ENCODE data around the gene NDST1. TPM values are rescaled to one million over a fixed set of nuclear protein-coding genes. Genes with fewer than 3 reads are reported as not detected.
A peak's percentile ranks its signal among the peaks of the same experiment; 100 is the strongest.

NDST1 gene
- total RNA-seq, 2 experiments from 2014 or later: 7.1 to 7.3 TPM

- no peaks in the 10 kb centered on the region for H3K4me1 Mint-ChIP-seq
- no peak overlapping the region for H3K4me3 Mint-ChIP-seq
- no peak overlapping the region for H3K27ac Mint-ChIP-seq
- no peaks in the 10 kb centered on the region for H3K36me3 Mint-ChIP-seq
- H3K9me3 Mint-ChIP-seq: no peaks in the 10 kb centered on the region
- H3K27me3 Mint-ChIP-seq: no peaks in the 10 kb centered on the region
- DNase-seq: no peak
Observed at GRCh38 chr5:150553911-150554310, 46.0 kb downstream of the NDST1 start.

- DNase-seq: no peak
- no peaks in the 10 kb centered on the region for H3K36me3 Mint-ChIP-seq
- no peak overlapping the region for H3K4me3 Mint-ChIP-seq
- no peaks in the 10 kb centered on the region for H3K27me3 Mint-ChIP-seq
- H3K27ac Mint-ChIP-seq: no peak overlapping the region
- H3K4me1 Mint-ChIP-seq: no peaks in the 10 kb centered on the region
- H3K9me3 Mint-ChIP-seq: no peaks in the 10 kb centered on the region
Observed at GRCh38 chr5:150554857-150555256, 46.9 kb downstream of the NDST1 start.

GRCh38 chr5:150556106-150556505 lies 48.2 kb downstream of the NDST1 start:
- no peaks in the 10 kb centered on the region for H3K4me1 Mint-ChIP-seq
- H3K36me3 Mint-ChIP-seq: no peaks in the 10 kb centered on the region
- H3K27ac Mint-ChIP-seq: no peak overlapping the region
- no peak overlapping the region for H3K4me3 Mint-ChIP-seq
- H3K27me3 Mint-ChIP-seq: no peaks in the 10 kb centered on the region
- no peak for DNase-seq
- no peaks in the 10 kb centered on the region for H3K9me3 Mint-ChIP-seq

GRCh38 chr5:150556859-150557508 lies 49.1 kb downstream of the NDST1 start:
- no peaks in the 10 kb centered on the region for H3K36me3 Mint-ChIP-seq

GRCh38 chr5:150557509-150557872 lies 49.6 kb downstream of the NDST1 start:
- H3K9me3 Mint-ChIP-seq: no peaks in the 10 kb centered on the region
- no peak for DNase-seq
- H3K36me3 Mint-ChIP-seq: no peaks in the 10 kb centered on the region
- H3K4me3 Mint-ChIP-seq: no peak overlapping the region
- no peaks in the 10 kb centered on the region for H3K4me1 Mint-ChIP-seq
- H3K27me3 Mint-ChIP-seq: peaks cover 4% of the 10 kb centered on the region
- H3K27ac Mint-ChIP-seq: no peak overlapping the region

More at GRCh38 chr5:150556859-150557508, 49.1 kb downstream of the NDST1 start:
- Mint-ChIP-seq H3K27me3 (peaks cover under 1% of the 10 kb centered on the region), H3K27ac (no peak overlapping the region), H3K4me1 (no peaks in the 10 kb centered on the region), H3K9me3 (no peaks in the 10 kb centered on the region), H3K4me3 (no peak overlapping the region)
- DNase-seq: no peak

- Mint-ChIP-seq H3K4me3 (no peak overlapping the region), H3K4me1 (peaks cover 2% of the 10 kb centered on the region), H3K9me3 (no peaks in the 10 kb centered on the region), H3K27me3 (peaks cover 4% of the 10 kb centered on the region), H3K36me3 (no peaks in the 10 kb centered on the region), H3K27ac (no peak overlapping the region)
- DNase-seq: no peak
Observed at GRCh38 chr5:150558088-150558621, 50.2 kb downstream of the NDST1 start.

GRCh38 chr5:150559088-150559487 lies 51.2 kb downstream of the NDST1 start:
- Mint-ChIP-seq H3K4me3 (no peak overlapping the region), H3K27ac (no peak overlapping the region)
- no peak for DNase-seq

GRCh38 chr5:150559701-150560100 lies 51.8 kb downstream of the NDST1 start:
- Mint-ChIP-seq H3K9me3 (no peaks in the 10 kb centered on the region), H3K4me1 (peaks cover 2% of the 10 kb centered on the region), H3K4me3 (no peak overlapping the region), H3K36me3 (no peaks in the 10 kb centered on the region), H3K27ac (no peak overlapping the region), H3K27me3 (peaks cover 4% of the 10 kb centered on the region)
- no peak for DNase-seq

More at GRCh38 chr5:150559088-150559487, 51.2 kb downstream of the NDST1 start:
- peaks cover 2% of the 10 kb centered on the region for H3K4me1 Mint-ChIP-seq
- no peaks in the 10 kb centered on the region for H3K36me3 Mint-ChIP-seq
- H3K27me3 Mint-ChIP-seq: peaks cover 4% of the 10 kb centered on the region
- H3K9me3 Mint-ChIP-seq: no peaks in the 10 kb centered on the region

GRCh38 chr5:150560401-150561191 lies 52.7 kb downstream of the NDST1 start:
- Mint-ChIP-seq H3K4me3 (no peak overlapping the region), H3K27me3 (peaks cover 4% of the 10 kb centered on the region), H3K4me1 (peaks cover 2% of the 10 kb centered on the region), H3K9me3 (no peaks in the 10 kb centered on the region), H3K36me3 (no peaks in the 10 kb centered on the region), H3K27ac (no peak overlapping the region)
- peak; percentile 73 for DNase-seq

GRCh38 chr5:150561192-150561512 lies 53.2 kb downstream of the NDST1 start:
- DNase-seq: no peak
- H3K4me3 Mint-ChIP-seq: no peak overlapping the region
- no peaks in the 10 kb centered on the region for H3K9me3 Mint-ChIP-seq
- H3K36me3 Mint-ChIP-seq: no peaks in the 10 kb centered on the region
- H3K27ac Mint-ChIP-seq: no peak overlapping the region
- H3K4me1 Mint-ChIP-seq: peaks cover 2% of the 10 kb centered on the region
- peaks cover 4% of the 10 kb centered on the region for H3K27me3 Mint-ChIP-seq

- no peak for DNase-seq
- Mint-ChIP-seq H3K36me3 (no peaks in the 10 kb centered on the region), H3K4me1 (peaks cover 2% of the 10 kb centered on the region), H3K27ac (no peak overlapping the region), H3K27me3 (peaks cover 4% of the 10 kb centered on the region), H3K4me3 (no peak overlapping the region), H3K9me3 (no peaks in the 10 kb centered on the region)
Observed at GRCh38 chr5:150561571-150562275, 53.8 kb downstream of the NDST1 start.

GRCh38 chr5:150562832-150563231 lies 54.9 kb downstream of the NDST1 start:
- H3K4me3 Mint-ChIP-seq: no peak overlapping the region
- H3K27ac Mint-ChIP-seq: no peak overlapping the region
- peaks cover 4% of the 10 kb centered on the region for H3K27me3 Mint-ChIP-seq
- DNase-seq: no peak
- peaks cover 2% of the 10 kb centered on the region for H3K4me1 Mint-ChIP-seq
- no peaks in the 10 kb centered on the region for H3K9me3 Mint-ChIP-seq
- H3K36me3 Mint-ChIP-seq: no peaks in the 10 kb centered on the region

GRCh38 chr5:150565868-150566267 lies 57.9 kb downstream of the NDST1 start:
- H3K4me1 Mint-ChIP-seq: peaks cover 2% of the 10 kb centered on the region
- H3K27ac Mint-ChIP-seq: no peak overlapping the region
- peaks cover 4% of the 10 kb centered on the region for H3K27me3 Mint-ChIP-seq
- no peak for DNase-seq
- H3K4me3 Mint-ChIP-seq: no peak overlapping the region
- H3K36me3 Mint-ChIP-seq: no peaks in the 10 kb centered on the region
- no peaks in the 10 kb centered on the region for H3K9me3 Mint-ChIP-seq

- DNase-seq: no peak
- H3K4me1 Mint-ChIP-seq: peaks cover 2% of the 10 kb centered on the region
- no peak overlapping the region for H3K27ac Mint-ChIP-seq
- no peaks in the 10 kb centered on the region for H3K9me3 Mint-ChIP-seq
- no peaks in the 10 kb centered on the region for H3K36me3 Mint-ChIP-seq
- H3K27me3 Mint-ChIP-seq: peaks cover 1% of the 10 kb centered on the region
- H3K4me3 Mint-ChIP-seq: no peak overlapping the region
Observed at GRCh38 chr5:150567031-150567717, 59.2 kb downstream of the NDST1 start.

GRCh38 chr5:150568663-150569062 lies 60.7 kb downstream of the NDST1 start:
- H3K4me1 Mint-ChIP-seq: no peaks in the 10 kb centered on the region
- H3K27ac Mint-ChIP-seq: no peak overlapping the region
- no peak for DNase-seq
- H3K36me3 Mint-ChIP-seq: no peaks in the 10 kb centered on the region
- H3K27me3 Mint-ChIP-seq: no peaks in the 10 kb centered on the region
- H3K9me3 Mint-ChIP-seq: no peaks in the 10 kb centered on the region
- H3K4me3 Mint-ChIP-seq: no peak overlapping the region

All from activated naive CD8-positive, alpha-beta T cell treated with anti-CD3 and anti-CD28 coated beads for 36 hours (primary cell).